ENCODE data around the gene LCTL.
"Not testable (repeated sequence)": the region's sequence is repeated elsewhere in the genome, so short reads cannot be mapped to it uniquely, and the experiment has no call there.

LCTL gene

GRCh38 chr15:66591322-66591862 is 25.6 kb upstream of the LCTL start:
- DNase-seq (ENCODE audit: low read depth) = no peak

- no peak for DNase-seq (ENCODE audit: low read depth)
These were observed 24.6 kb upstream of the LCTL start for GRCh38 chr15:66590435-66590834.

DNA sequence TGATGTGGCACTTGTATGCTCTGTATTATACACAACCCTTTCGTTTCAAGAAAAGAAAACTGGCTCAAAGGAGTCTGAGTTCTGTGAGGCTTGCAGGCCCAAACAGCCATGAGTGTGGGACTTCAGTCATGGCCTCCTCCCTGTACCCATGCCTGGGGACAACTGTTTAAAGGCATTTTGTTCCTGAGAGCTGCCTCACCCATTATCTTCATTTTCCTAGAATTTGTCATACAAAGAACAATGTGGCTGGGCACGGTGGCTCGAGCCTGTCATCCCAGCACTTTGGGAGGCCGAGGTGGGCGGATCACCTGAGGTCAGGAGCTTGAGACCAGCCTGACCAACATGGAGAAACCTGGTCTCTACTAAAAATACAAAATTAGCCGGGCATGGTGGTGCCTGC is 23.6 kb upstream of the LCTL start:
- DNase-seq (ENCODE audit: low read depth) = not testable (repeated sequence)

GRCh38 chr15:66588971-66589370 is 23.2 kb upstream of the LCTL start:
- no peak for DNase-seq (ENCODE audit: low read depth)

GRCh38 chr15:66588537-66588936 is 22.7 kb upstream of the LCTL start:
- DNase-seq (ENCODE audit: low read depth) = no peak

- no peak for DNase-seq (ENCODE audit: low read depth)
These were observed 22.0 kb upstream of the LCTL start for GRCh38 chr15:66587749-66588148.

DNA sequence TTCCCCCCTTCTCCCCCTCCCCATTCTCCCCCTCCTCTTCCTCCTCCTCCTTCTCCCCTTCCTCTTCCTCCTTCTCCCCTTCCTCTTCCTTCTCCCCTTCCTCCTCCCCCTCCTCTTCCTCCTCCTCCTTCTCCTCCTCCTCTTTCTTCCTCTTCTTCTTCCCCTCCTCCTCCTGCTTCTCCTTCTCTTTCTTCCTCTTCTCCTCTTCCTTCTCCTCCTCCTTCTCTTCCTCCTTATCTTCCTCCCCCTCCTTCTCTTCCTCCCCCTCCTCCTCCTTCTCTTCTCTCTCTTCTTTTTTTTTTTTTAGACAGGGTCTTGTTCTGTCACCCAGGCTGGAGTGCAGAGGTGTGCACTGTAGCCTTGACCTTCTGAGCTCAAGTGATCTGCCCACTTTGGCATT is 21.2 kb upstream of the LCTL start:
- no peak for DNase-seq (ENCODE audit: low read depth)

DNA sequence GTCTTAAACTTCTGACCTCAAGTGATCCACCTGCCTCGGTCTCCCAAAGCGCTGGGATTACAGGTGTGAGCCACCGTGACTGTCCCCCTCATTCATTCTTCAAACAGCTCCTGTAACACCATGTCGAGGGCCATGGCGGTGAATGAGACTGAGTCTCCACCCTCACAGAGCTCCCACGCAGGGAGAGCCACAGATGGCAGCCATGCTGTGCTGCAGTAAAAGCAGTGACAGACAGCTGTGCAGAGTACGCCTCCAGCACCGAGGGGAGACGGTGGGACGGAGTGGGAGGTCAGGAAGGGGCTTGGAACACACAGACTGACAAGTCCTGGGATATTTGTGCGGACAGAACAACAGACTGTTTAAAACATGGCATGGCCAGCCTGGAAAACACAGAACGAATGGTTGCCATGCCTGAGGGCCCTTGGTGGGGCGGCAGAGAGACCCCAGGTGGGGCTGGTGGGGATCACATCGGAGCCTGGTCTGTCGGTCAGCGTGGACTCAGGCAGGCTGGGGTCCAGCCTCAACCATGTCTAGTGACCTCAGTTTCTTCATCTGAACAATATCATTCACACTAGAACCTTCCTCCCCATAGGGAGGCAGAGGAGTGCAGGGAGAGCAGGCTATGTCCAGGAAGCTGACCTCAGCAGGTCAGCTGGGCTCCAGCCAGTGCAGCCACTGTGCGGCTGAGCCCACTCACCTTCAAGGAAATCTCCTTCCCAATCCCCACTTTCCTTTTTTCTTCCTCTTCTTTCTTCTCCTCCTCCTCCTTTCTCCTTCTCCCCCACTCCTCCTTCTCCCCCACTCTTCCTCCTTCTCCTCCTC is 20.6 kb upstream of the LCTL start:
- no peak for DNase-seq (ENCODE audit: low read depth)

DNA sequence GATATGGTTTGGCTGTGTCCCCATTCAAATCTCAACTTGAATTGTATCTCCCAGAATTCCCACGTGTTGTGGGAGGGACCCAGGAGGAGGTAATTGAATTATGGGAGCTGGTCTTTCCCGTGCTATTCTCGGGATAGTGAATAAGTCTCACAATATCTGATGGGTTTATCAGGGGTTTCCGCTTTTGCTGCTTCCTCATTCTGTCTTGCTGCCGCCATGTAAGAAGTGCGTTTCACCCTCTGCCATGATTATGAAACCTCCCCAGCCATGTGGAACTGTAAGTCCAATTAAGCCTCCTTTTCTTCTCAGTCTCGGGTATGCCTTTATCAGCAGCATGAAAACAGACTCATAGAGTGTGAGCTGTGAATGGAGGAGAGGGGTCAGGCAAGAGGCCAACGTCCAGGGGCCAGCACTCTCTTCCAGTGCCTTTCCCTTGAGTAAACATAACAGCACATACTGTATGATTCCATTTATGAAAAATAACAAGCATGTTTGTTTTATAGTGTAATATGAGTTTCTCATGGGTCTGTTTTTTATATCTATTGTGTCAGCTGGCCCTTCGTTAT is 16.3 kb upstream of the LCTL start:
- no peak for DNase-seq (ENCODE audit: low read depth)

DNA sequence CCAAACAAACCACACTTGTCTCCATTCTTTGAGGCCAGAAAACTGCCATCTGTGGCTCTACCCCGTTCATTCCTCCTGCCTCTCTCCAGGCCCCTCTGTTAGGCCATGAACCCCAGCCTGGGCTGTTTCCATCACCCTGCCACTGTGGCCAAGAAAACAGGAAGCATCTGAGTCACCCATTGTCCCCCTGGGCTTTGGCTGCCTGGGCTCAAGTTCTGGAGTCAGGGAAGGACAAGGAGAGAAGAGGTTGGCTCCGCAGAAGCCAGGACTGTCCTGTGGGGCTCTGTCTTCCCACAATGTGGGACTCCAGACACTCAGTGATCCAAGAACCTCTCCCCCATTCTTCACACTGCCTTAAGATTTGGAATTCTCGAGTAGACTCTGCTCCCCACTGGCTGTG is 14.8 kb upstream of the LCTL start:
- DNase-seq (ENCODE audit: low read depth) = no peak

DNA sequence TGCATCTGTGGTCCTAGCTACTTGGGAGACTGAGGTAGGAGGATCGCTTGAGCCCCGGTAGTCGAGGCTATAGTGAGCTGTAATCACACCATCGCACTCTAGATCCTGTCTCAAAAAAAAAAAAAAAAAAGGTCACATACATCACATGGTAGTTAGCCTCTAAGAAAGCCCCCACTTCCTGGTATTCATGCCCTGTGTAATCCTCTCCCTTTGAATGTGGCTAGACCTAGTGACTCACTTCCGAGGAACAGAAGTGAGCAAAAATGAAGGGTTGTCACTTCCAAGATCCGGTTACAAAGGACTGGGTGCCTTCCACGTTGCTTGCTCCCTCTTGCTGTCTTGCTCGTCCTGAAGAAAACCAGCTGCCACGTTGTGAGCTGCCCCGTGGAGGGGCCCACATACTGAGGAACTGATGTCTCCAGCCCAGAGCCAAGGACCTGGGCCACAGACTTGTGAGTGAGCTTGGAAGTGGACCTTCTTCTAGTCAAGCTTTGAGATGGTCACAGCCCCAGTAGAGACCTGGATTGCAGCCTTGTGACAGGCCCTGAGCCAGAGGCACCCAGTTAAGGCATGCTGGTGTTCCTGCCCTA is 12.6 kb upstream of the LCTL start:
- DNase-seq (ENCODE audit: low read depth) = no peak

GRCh38 chr15:66574596-66574950 is 8.8 kb upstream of the LCTL start:
- DNase-seq (ENCODE audit: low read depth) = no peak

DNA sequence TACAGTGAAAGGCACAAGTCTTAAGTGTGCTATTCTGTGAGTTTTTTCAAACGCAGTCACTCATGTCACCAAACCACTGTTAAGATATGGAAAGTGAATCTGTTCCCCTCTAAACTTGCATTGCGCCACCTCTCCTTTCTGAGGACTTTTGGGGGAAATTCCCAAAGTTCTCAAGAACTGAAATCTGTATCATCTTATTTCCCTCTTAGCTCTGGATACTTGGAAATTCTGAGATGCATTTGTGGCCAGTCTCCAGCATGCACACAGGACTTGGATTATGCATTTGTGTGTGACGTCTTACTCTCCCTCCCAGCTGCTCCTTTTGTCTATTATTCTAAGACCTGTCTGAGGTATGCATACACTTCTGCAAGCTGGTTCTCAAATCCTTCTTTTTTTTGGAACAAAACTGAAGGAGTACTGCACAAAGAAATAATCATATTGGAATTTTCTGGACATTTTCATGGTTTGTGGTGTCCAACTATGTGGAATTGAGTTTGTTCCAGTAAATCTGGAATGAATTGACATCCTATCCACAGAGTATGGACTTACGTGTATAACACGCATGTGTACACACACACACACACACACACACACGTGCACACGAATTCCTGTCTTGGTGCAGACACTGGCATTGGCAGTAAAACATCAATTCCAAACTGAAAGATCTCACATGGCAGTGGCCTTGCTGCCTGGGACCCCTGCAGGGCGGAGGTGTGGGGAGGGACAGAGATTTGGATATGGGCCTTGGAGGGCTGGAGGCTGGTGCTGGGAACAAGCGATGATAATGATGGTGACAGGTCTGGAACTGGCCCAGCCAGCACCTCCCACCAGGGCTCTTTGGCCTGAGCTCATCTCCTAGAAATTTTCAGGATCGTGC is 8.2 kb upstream of the LCTL start:
- no peak for DNase-seq (ENCODE audit: low read depth)

DNA sequence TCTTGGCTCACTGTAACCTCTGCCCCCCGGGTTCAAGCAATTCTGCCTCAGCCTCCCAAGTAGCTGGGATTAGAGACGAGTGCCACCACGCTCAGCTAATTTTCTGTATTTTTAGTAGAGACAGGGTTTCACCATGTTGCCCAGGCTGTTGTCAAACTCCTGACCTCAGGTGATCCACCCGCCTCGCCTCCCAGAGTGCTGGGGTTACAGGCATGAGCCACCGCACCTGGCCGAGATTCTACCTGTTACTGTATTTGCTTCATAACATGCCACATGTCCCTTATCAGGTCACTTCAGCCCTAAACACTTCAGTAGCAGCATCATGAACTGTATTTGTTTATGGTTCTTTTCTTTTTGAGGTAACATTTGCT is 7.5 kb upstream of the LCTL start:
- no peak for DNase-seq (ENCODE audit: low read depth)

- no peak for DNase-seq (ENCODE audit: low read depth)
These were observed 6.3 kb upstream of the LCTL start for GRCh38 chr15:66572146-66572545.

DNA sequence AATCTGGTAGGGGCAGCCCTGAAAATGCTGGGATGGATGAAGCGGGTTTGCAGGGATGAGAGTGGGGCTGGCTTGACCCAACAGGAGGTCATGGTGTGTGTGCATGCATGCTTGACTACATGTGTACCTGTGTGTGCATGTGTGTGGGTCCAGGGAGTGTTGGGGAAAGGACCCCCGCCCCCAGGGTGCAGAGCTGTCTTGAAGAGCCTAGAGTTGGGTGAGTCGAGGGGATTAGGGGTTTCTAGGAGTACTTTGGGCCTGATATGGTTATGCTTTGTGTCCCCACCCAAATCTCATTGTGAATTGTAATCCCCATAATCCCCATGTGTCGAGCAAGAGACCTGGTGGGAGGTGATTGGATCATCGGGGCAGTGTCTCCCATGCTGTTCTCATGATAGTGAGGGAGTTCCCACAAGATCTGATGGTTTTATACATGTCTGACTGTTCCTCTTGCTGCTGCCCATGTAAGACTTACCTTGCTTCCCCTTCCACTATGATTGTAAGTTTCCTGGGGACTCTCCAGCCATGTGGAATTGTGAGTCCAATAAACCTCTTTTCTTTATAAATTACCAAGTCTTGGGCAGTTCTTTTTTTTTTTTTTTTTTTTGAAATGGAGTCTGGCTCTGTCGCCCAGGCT is 5.2 kb upstream of the LCTL start:
- DNase-seq (ENCODE audit: low read depth) = no peak

- no peak for DNase-seq (ENCODE audit: low read depth)
These were observed 4.5 kb upstream of the LCTL start for GRCh38 chr15:66570327-66570726.

DNA sequence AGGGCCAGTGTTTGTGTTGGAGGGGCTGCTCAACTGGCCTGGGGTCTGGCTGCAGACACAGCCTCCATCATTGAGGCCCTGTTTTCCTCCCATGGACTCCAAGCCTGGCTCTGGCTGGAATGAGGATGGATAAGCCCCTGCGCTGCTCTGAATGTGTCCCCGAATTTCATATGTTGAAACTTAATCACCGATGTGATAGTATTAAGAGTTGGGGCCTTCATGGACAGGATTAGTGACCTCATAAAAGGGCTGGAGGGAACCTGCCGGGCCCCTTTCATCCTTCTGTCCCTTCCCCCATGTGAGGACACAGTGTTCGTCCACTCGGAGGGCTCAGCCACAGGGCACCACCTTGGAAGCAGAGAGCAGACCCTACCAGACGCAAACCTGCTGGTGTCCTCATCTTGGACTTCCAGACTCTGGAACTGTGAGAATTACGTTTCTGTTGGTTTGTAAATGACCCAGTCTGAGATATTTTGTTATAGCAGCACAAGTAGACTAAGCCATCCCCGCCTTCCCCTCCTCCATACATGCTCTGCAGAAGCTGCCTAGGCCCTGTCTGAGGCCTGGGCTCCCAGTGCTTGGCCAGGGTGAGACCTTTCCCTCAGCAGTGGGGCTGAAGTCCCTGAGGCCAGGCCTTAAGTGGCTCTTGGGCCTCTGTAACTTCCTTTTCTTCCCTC is 3.8 kb upstream of the LCTL start:
- DNase-seq (ENCODE audit: low read depth) = no peak

DNA sequence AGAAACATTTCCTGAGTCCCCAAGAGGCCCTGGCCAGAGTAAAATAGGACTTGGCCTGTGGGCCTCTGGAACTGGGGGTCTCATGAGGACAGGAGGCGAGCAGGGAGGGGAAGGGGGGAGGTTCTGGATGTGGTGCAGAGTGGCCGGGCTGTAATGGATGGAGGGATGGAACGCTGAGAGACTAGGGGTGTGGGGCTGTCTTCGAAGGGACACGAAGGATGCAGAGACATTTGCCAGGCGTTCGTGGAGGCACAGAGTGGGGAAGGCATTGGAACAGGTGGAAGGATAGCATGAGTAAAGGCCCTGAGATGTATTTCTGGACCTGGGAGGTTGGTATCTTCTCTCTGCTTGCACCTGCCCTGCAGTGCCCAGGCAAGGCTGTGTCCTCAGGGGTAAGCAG is 2.1 kb upstream of the LCTL start:
- DNase-seq (ENCODE audit: low read depth) = no peak

- peak; percentile 12 for DNase-seq (ENCODE audit: low read depth)
These were observed 1.2 kb upstream of the LCTL start for GRCh38 chr15:66566963-66567531.

GRCh38 chr15:66565141-66565641 is 607 bp downstream of the LCTL start:
- DNase-seq (ENCODE audit: low read depth) = no peak
